DOHH2 (cell line): Measurements from ENCODE around the gene SP2.
"Not testable (repeated sequence)": the region's sequence is repeated elsewhere in the genome, so short reads cannot be mapped to it uniquely, and the experiment has no call there.

Source experiments
- H3F3A ChIP-seq: fragments of 200-600 bp; sonication (generic), shearing (Covaris generic); 2 replicates; pipeline ENCODE4 v1.6.0; 2016; ENCODE audit warnings: antibody characterized with exemption, mild to moderate bottlenecking; ENCODE audit not compliant: control insufficient read depth, insufficient read depth
- H3K27ac ChIP-seq: fragments of 200-600 bp; sonication (generic); 2 replicates; pipeline ENCODE4 v1.5.1; 2014; ENCODE audit warnings: low read depth, mild to moderate bottlenecking, low read length, moderate library complexity
- H3K27me3 ChIP-seq: fragments of 200-600 bp; sonication (generic); 2 replicates; pipeline ENCODE4 v1.6.1; 2014; ENCODE audit warnings: mild to moderate bottlenecking, low read length, mixed read lengths; ENCODE audit not compliant: control insufficient read depth
- H3K36me3 ChIP-seq: fragments of 200-600 bp; sonication (generic); 2 replicates; pipeline ENCODE4 v1.6.1; 2014; ENCODE audit warnings: mild to moderate bottlenecking, low read length, moderate library complexity, mixed read lengths; ENCODE audit not compliant: control insufficient read depth
- H3K4me1 ChIP-seq: fragments of 200-600 bp; sonication (generic); 2 replicates; pipeline ENCODE4 v1.6.1; 2014; ENCODE audit warnings: mild to moderate bottlenecking, low read length, mixed read lengths; ENCODE audit not compliant: control insufficient read depth
- H3K4me2 ChIP-seq: fragments of 200-600 bp; sonication (generic); 2 replicates; pipeline ENCODE4 v1.6.0; 2014; ENCODE audit warnings: mild to moderate bottlenecking, low read length, moderate library complexity
- H3K4me3 ChIP-seq: fragments of 200-600 bp; sonication (generic); 2 replicates; pipeline ENCODE4 v1.5.1; 2014; ENCODE audit warnings: mild to moderate bottlenecking, low read length, mixed read lengths
- H3K79me2 ChIP-seq: fragments of 200-600 bp; sonication (generic); 2 replicates; pipeline ENCODE4 v1.6.1; 2014; ENCODE audit warnings: mild to moderate bottlenecking, low read length, mixed read lengths; ENCODE audit not compliant: control insufficient read depth
- H3K9me2 ChIP-seq: fragments of 200-600 bp; sonication (generic); replicated peaks from 2 replicates; pipeline ENCODE4 v1.6.1; 2014; ENCODE audit warnings: mild to moderate bottlenecking, low read length, mixed read lengths; ENCODE audit not compliant: control insufficient read depth
- H3K9me3 ChIP-seq: fragments of 200-600 bp; sonication (generic); 2 replicates; pipeline ENCODE4 v1.6.1; 2014; ENCODE audit warnings: antibody characterized with exemption, low read length, mixed read lengths; ENCODE audit not compliant: control insufficient read depth, insufficient read depth
- H4K20me1 ChIP-seq: fragments of 200-600 bp; sonication (generic); 2 replicates; pipeline ENCODE4 v1.6.0; 2014; ENCODE audit warnings: low read depth, mild to moderate bottlenecking, antibody characterized with exemption, low read length, moderate library complexity; ENCODE audit not compliant: control insufficient read depth, insufficient read depth
- EZH2phosphoT487 ChIP-seq: fragments of 200-600 bp; sonication (generic); IDR thresholded peaks from 2 replicates; pipeline ENCODE4 v1.6.1; 2017; ENCODE audit warnings: borderline replicate concordance, mild to moderate bottlenecking, antibody characterized with exemption, low read length, moderate library complexity, mixed read lengths
- TF ChIP-seq, protein P1 (sequence below): fragments of 200-600 bp; sonication (generic); IDR thresholded peaks from one replicate; pipeline ENCODE4 v1.5.1; 2014; ENCODE audit warnings: antibody characterized with exemption, mild to moderate bottlenecking, low read depth, low read length; ENCODE audit not compliant: poor library complexity, severe bottlenecking

The SP2 gene

DNA sequence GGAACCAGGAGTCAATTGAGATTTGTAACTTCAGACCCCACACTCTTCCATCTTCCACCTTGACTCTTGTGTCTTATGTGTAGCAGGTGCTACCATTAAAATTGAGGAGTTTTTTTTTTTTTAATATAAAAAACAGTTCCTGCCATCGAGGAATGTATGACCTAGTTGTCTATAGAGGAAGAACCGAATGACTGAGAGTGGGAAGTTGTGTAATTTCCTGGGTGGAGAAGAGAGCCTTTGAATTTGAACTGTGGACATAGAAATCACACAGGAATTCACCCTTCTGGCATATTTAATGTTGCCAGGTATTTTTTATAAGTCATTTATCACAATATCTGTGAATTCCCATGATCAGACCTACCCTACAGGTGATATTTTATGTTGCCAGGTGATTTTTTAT is 22.0 kb downstream of the SP2 start:
- no peaks in the 10 kb centered on the region for H3K27me3 ChIP-seq
- H3K36me3 ChIP-seq: peaks cover 23% of the 10 kb centered on the region
- no peak overlapping the region for H3K27ac ChIP-seq
- H3K4me3 ChIP-seq: no peak overlapping the region
- no peaks in the 10 kb centered on the region for H3K4me1 ChIP-seq
- no peaks in the 10 kb centered on the region for H3K79me2 ChIP-seq
- peaks cover 3% of the 10 kb centered on the region; the same call in 1 of the 2 replicates for H4K20me1 ChIP-seq
- no peaks in the 10 kb centered on the region for H3K9me2 ChIP-seq
- no peaks in the 10 kb centered on the region for H3K9me3 ChIP-seq
- peaks cover 3% of the 10 kb centered on the region; the same call in 1 of the 2 replicates for H3F3A ChIP-seq
- TF ChIP-seq, protein P1, sequence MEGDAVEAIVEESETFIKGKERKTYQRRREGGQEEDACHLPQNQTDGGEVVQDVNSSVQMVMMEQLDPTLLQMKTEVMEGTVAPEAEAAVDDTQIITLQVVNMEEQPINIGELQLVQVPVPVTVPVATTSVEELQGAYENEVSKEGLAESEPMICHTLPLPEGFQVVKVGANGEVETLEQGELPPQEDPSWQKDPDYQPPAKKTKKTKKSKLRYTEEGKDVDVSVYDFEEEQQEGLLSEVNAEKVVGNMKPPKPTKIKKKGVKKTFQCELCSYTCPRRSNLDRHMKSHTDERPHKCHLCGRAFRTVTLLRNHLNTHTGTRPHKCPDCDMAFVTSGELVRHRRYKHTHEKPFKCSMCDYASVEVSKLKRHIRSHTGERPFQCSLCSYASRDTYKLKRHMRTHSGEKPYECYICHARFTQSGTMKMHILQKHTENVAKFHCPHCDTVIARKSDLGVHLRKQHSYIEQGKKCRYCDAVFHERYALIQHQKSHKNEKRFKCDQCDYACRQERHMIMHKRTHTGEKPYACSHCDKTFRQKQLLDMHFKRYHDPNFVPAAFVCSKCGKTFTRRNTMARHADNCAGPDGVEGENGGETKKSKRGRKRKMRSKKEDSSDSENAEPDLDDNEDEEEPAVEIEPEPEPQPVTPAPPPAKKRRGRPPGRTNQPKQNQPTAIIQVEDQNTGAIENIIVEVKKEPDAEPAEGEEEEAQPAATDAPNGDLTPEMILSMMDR: no peak
- TF ChIP-seq EZH2phosphoT487: no peak
- no peak overlapping the region for H3K4me2 ChIP-seq

DNA sequence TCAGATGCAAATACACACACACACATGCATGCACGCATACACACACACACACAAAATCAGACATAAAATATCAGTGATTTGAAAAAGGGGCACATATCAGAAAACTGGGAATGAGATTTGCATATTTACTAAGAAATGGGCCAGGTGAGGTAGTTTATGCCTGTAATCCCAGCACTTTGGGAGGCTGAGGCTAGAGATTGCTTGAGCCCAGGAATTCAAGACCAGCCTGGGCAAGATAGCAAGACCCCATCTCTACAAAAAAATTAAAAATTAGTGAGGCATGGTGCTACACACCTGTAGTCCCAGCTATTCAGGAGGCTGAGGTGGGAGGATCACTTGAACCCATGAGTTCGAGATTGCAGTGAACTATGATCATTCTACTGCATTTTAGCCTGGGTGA is 23.0 kb downstream of the SP2 start:
- Histone ChIP-seq H3K9me3 (no peaks in the 10 kb centered on the region), H3K79me2 (no peaks in the 10 kb centered on the region), H3K27me3 (no peaks in the 10 kb centered on the region), H3K4me2 (no peak overlapping the region), H3K36me3 (peaks cover 29% of the 10 kb centered on the region), H4K20me1 (peaks cover 3% of the 10 kb centered on the region; the same call in 1 of the 2 replicates), H3K27ac (no peak overlapping the region), H3K4me3 (no peak overlapping the region), H3K9me2 (no peaks in the 10 kb centered on the region), H3K4me1 (no peaks in the 10 kb centered on the region), H3F3A (peaks cover 3% of the 10 kb centered on the region; the same call in 1 of the 2 replicates)
- no peak for TF ChIP-seq EZH2phosphoT487
- TF ChIP-seq, protein P1: no peak

DNA sequence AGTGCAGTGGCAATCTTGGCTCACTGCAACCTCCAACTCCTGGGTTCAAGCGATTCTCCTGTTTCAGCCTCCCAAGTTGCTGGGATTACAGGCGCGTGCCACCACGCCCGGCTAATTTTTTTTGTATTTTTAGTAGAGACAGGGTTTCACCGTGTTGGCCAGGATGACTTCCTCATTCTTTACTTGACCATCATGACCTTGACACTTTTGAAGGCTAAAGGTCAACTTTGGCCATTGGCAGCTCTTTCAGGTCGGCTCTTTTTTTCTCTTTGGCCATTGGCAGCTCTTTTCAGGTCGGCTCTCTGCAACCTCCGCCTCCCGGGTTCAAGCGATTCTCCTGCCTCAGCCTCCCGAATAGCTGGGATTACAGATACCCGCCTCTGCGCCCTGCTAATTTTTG is 23.9 kb downstream of the SP2 start:
- H3K9me3 ChIP-seq, H3K4me1 ChIP-seq, H3F3A ChIP-seq, H3K27ac ChIP-seq, H3K79me2 ChIP-seq, H3K4me3 ChIP-seq, H3K4me2 ChIP-seq, H3K27me3 ChIP-seq, H3K9me2 ChIP-seq, H4K20me1 ChIP-seq: not testable (repeated sequence)
- H3K36me3 ChIP-seq: peaks cover 34% of the 10 kb centered on the region

- Histone ChIP-seq H4K20me1 (no peaks in the 10 kb centered on the region), H3K9me2 (no peaks in the 10 kb centered on the region), H3K36me3 (peaks cover 35% of the 10 kb centered on the region), H3K27ac (no peak overlapping the region), H3F3A (no peaks in the 10 kb centered on the region), H3K4me3 (no peak overlapping the region), H3K4me2 (no peak overlapping the region), H3K27me3 (no peaks in the 10 kb centered on the region), H3K4me1 (no peaks in the 10 kb centered on the region), H3K79me2 (no peaks in the 10 kb centered on the region), H3K9me3 (no peaks in the 10 kb centered on the region)
- TF ChIP-seq, protein P1: no peak
- TF ChIP-seq EZH2phosphoT487: no peak
Measured at GRCh38 chr17:47924785-47925677, 29.0 kb downstream of the SP2 start.
